HG03439 (cell line): ENCODE data around the gene CHGA.

ENCODE experiments used
- ATAC-seq: cut with Tn5 transposase; IDR thresholded peaks from one replicate; pipeline ENCODE4 v1.9.1; 2021; ENCODE audit warnings: mild to moderate bottlenecking, moderate library complexity; ENCODE audit not compliant: unreplicated experiment

CHGA gene

DNA sequence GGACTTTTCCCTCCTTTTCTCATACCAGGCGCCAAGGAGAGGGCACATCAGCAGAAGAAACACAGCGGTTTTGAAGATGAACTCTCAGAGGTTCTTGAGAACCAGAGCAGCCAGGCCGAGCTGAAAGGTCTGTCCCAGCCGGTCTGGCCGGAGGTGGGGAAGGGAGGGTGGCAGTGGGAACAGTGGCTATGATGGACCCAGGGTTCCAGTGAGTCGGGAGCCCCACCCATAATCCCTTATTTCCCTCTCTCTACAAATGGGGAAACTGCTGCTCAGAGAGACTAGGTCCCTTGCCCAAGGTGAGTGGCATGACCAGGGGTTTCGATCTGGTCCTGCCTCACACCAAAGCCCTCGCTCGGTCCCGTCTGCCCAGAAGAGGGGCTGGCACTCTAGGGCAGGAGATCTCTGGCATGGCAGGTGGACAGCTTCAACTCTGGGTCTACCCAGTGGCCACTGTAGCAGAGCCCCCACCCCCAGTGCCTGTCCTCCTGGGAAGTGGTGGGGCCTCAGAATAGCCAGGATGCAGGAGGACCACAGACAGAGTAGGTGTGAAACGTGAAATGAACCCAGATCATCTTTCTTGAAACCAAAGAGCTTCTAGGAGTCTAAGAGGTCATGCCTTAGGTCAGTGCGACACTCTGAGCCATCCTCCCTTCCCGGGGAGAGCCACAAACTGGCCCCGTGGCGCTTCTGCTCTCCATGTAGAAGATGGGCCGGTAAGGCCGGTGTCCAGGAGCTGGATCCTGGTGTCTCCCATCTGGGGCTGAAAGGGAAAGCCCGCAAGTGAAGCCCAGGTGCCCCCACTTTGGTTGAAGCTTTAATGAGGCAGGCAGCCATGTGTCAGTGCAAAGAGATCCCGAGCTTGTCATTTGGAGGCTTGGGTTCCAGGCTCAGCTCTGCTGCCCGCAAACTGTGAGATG lies 7.0 kb downstream of the CHGA start:
- ATAC-seq, result no peak

DNA sequence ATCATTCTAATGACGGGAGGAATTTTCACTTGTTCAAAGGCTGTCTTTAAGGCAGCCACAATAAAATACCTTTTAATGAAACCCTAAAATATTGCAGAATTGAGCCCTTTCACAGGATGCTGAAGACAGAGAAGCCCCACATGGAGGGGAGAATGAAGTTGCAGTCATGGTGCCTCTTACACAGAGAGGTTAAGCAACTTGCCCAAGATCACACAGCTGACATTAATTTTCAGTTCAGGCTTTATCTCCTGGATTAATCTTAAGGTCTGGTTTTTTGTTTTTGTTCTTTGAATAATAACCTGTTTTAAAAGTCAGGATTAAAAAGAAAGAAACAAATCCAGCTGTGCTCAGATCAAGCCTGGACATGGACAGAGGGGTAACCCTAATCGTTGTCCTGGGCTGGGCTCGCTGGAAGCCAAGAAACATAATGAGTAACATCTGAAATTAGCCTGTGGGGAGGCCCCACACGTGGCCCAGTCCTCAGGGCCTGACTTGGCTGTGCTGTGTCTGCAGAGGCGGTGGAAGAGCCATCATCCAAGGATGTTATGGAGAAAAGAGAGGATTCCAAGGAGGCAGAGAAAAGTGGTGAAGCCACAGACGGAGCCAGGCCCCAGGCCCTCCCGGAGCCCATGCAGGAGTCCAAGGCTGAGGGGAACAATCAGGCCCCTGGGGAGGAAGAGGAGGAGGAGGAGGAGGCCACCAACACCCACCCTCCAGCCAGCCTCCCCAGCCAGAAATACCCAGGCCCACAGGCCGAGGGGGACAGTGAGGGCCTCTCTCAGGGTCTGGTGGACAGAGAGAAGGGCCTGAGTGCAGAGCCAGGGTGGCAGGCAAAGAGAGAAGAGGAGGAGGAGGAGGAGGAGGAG lies 8.0 kb downstream of the CHGA start:
- ATAC-seq, result no peak

DNA sequence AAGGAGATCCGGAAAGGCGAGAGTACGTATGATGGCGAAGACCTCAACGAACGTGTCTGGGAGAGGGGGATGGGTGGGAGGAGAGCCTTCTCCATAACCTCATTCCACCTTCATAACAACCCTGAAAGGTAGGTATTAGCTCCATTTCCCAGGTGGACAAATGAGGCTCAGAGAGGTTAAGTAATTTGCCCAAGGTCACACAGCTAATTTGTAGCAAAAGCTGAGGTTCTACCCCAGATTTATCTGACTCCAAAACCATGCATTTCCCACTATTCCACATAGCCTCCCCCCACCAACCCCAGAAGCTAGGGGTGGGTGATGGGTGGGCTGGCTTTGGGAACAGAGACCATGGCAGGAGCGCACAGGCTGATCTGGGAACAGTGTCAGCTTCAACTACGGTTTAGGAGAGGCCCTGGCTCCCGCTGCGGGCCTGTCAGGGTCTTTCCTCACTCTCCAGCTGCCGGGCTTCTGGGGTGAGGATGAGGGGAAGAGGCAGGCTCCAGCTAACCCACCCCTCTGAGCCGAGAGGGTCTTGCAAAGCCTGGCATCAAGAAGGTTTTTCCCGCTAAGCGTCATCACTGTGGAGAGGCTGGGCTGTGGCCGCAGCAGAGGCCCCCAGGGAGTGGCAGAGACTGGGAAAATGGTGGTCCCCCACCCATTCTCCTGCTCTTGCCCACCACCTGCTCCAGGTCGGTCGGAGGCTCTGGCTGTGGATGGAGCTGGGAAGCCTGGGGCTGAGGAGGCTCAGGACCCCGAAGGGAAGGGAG lies 8.9 kb downstream of the CHGA start:
- ATAC-seq, result no peak

DNA sequence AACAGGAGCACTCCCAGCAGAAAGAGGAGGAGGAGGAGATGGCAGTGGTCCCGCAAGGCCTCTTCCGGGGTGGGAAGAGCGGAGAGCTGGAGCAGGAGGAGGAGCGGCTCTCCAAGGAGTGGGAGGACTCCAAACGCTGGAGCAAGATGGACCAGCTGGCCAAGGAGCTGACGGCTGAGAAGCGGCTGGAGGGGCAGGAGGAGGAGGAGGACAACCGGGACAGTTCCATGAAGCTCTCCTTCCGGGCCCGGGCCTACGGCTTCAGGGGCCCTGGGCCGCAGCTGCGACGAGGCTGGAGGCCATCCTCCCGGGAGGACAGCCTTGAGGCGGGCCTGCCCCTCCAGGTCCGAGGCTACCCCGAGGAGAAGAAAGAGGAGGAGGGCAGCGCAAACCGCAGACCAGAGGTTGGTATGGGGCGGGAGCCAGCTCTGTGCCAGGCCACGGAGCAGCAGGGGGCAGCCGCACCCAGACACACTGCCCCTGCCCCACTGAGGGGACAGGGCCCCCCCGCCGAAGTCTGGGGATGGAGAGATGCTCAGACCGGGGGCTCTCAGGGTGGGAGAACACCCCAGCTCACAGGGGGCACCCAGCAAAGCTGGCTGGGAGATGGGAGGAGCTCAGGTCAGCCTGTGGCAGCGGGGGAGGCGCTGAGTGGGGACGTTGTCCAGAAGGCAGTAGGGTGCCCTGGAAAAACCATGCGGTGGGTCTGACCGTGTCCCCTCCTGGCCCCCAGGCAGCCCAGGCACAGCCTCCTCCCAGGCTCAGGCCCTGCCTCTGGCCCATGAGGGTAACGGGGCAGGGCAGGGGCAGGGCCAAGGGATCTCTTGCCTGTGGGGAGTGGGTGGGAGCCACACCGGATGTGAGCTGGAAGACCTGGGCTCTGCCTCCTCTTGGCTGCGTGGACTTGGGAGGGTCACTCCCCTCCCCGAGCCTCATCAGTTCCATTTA lies 9.8 kb downstream of the CHGA start:
- ATAC-seq, result no peak

DNA sequence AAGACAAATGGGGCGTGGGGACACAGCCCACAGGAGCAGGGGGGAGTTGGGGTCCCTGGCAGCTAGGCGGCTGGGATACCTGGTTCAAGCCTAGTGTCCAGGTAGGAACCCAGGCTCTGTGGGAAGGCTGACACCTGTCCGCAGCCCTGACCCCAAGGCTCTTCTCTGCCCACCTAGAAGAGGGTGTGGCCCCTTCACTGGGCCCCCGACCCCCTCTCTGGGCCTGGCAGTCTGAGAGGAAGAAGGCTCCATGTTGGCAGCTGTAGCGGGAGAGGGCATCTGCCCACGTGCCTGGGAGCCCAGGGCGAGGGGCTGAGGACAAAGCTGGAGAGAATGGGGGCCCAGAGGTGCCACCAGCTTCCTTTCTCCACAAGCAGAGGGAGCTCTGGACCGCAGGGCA lies 10.5 kb downstream of the CHGA start:
- ATAC-seq, result no peak

DNA sequence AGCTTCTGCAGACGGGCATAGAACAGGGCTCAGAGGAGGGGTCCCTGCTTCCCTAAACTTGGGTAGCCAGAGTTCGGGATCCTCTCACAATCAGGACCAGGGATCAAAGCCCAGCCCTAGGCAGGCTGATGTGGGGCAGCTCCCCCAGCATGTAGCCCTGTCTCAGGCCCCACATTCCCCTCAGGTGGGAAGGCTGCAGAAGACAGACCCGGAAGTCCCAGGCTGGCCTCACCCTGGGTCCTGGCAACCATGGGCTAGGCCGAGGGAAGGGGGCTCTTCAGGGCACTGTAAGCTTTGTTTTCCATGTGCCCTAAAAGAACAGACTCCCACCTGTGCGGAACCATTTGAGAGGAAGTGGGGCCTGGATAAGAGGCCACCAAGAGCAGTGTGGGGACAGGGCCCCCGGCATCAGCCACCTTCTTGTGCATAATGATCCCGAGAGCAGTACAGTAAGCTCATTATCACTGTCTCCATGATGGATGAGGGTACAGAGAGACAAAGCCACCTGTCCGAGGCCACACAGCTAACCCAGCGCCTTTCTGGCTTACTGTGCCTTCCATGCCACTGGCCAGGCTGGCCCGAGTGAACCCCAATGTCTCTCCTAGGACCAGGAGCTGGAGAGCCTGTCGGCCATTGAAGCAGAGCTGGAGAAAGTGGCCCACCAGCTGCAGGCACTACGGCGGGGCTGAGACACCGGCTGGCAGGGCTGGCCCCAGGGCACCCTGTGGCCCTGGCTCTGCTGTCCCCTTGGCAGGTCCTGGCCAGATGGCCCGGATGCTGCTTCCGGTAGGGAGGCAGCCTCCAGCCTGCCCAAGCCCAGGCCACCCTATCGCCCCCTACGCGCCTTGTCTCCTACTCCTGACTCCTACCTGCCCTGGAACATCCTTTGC lies 11.5 kb downstream of the CHGA start:
- ATAC-seq, result no peak

DNA sequence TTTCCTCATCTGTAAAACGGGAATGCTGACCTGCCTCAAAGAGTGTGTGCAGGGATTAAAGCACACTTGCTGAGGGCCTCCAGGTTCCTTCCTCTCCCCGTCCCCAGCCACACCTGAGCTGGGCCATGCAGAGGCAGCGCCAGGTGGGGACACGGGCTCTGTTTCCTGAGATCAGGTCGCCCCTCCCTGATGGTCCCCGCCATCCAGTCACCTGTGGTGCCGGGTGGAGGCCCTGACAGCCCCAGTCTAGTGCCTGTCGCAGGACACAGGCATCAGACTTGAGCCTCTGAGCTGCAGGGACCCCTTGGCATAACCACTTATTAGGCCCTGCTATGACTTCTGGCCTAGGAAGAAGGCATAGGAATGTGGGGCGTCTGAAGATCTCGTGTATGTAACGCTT lies 12.5 kb downstream of the CHGA start:
- ATAC-seq, result no peak

DNA sequence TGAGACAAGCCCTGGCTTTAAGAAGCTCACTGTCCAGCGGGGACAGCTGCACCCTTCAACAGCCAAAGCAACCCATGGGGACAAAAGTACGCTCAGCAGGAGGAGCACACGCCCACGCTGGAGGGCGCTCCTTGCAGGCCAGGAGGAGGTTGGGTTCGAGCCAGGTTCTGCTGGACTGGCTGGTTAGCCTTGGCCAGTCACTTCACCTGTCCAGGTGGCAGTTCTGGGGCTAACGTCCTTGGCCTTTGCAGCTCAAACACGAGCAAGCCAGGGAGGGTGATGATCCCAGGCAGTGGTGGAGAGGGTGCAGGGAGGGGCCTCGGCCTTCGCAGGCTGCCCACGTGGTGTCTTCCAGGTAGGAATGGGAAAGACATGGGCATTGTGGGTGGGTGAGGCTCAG lies 13.1 kb downstream of the CHGA start:
- no peak for ATAC-seq

DNA sequence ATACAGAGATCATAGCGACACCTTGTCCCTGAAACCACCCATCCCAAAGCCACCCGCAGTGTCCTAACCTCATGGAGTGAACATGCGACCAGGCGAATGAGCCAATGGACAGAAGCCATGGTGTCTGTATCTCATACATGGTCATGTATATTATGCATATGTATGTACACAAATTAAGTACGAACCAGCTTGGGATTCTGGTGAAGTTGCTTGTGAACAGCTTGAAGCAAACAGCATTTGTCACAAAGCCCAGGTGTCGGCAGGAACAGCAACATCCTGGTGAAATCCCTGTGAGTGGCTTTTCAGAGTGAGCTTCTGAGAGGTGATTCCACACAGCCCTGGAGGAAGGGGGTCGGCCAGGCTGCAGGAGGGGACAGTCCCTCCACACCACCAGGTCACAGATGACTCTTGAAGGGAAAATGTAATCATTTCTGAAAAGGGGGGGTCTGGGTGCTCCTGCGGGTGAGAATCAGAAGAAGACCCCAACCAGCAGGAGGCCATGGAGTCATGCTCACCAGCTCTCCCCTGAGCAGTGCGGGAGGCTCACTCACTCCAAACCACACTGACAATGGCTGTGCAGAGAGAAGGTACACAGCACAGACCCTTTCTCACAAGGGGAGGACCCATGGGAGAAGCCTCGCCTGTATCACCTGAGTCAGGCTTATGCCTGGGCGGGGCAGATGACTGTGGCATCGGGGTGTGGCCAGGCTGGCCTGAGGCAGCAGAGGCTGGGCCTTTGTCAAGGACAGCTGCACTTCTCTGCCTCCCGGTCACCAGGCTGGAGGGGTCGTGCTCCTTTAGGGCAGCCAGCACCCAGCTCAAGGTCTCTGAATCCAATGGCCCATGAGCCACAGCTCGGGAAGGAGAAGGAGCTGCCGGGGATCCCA lies 14.3 kb downstream of the CHGA start:
- peak; percentile 47 for ATAC-seq

DNA sequence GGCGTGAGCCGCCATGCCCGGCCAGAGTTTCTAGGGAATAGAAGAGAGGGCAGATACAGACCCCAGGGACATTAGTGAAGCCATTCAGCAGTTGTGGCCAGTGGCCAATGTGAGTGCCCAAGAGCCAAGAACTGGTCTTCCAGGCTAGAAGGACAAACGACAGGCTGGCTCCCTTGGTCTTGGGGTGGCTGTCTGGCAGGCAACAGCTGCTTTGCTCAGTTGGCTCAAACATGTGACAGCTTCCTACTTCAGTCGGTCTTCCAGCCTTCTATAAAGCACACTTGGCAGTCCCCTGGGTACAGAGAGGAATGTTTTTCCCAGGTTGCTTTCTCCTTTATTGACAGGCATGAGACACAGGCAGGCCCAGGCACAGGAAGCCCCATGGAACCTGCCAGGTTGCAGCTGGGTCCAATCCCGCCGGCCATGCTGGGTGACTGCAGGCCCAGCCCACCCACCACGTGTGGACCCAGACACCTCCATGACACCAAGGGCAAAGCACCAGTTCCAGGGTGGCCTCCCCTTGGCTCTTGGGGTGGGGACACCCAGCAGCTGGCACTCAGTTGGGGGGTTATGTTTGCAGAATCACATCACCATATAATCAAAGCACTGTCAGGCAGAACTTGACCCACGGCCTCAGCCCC lies 15.4 kb downstream of the CHGA start:
- ATAC-seq, result no peak

DNA sequence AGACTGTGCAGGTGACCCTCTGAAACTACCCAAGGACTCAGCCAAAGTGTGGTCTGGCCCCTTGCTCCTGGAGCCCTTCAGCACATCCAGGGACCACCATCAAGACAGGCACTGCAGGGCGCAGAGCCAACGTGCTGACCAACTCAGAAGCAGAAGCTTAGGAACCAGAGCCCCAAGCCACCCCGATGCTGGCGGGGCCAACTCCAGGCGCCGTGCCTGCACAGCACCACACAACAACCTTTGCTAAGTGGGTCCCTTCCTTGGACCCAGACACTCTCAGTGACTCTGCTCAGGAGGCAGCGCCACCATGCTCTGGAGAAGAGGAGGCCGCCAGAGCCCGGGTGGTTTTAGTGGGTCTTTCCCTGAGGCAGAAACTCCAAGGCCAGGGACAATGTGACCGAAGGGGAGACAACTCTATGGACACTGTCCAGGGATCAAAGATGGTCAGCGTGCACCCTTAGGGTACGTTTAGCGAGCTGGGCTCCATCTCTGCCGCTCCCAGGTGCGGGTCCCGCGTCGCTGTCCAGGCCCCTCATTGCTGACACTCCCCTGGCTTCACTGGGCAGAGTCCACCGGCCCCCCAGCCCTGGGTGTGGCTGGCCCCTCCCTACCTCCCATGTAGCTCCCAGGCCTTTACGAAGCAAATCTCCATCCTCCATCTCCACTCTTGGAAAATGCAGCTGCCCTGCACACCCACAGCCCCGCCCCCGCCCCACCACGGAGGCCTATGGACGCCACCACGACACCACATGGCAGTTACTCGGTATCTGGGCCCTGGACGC lies 16.1 kb downstream of the CHGA start:
- ATAC-seq, result no peak

DNA sequence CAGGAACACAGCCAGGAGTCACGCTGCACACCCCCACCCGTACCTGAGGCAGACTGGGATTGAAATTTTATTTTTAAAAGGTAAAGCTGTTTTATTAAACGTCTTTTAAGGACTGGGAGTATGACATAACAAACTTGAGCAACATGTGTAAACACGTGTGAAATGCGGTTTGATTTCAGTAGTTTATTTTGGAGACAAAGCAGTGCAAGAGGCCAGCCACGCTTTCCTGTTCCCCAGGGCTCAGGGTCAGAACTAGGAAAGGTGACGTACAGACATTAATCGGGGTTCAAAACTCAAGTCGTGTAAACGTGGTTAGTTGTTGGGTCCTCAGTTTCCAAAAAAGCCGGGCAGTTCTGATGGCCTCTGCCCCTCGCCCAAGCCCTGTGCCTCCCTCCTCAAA lies 16.7 kb downstream of the CHGA start:
- no peak for ATAC-seq

DNA sequence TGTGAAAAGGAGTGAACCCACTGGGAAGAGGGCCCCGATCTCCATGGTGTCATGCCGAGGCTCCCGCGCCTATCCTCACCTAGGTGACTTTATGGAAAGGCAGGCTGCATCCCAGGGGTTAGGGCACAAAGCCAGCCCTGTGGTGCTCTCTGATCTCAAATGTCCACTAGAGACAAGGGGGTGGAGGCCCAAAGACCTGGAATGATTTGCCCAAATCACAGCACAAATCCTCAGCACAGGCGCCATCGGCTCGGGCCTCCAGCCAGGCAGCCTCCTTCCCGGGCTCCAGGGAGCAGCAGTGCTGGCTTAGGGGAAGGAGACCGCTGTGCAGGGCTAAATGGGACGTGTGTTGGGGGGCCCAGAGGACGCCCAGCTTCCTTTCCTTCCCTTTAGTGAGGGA lies 17.6 kb downstream of the CHGA start:
- no peak for ATAC-seq

DNA sequence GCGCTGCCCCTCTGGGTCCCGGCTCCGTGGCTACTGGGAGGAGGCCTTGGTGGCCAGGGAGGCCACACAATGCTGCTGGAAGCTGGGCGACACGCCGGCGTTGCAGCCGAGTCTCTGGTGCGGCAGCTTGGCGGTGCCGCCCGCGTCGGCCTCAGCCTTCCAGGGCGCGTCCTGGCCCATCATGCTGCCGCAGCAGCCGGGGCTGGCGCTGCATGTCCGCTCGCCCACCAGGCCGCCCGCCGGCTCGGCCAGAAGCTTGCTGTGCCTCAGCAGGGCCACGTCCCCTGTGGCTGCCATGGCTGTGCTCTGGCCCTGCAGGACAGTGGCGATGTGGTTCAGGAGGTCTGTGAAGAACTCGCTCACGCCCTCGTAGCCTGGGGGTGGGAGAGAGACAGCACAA lies 18.6 kb downstream of the CHGA start:
- ATAC-seq, result no peak

DNA sequence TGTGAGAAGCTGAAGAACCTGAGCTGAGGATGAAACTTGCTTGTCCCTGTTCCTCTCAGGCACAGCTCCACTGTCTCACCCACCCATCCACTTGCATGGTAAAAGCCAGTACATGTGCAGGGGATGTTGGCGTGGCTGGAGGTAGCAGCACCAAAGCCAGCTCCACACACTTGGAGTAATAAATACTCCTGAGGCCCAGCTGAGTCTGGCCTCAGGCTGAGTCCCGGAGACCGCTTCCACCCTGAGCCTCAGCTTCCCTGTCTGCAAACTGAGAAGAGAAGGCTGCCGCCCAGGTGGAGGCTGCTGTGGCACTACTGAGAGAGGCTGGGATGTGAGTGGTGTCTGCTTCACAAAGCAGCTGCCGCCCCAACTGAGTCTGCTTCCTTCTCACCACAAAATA lies 19.2 kb downstream of the CHGA start:
- ATAC-seq, result no peak

DNA sequence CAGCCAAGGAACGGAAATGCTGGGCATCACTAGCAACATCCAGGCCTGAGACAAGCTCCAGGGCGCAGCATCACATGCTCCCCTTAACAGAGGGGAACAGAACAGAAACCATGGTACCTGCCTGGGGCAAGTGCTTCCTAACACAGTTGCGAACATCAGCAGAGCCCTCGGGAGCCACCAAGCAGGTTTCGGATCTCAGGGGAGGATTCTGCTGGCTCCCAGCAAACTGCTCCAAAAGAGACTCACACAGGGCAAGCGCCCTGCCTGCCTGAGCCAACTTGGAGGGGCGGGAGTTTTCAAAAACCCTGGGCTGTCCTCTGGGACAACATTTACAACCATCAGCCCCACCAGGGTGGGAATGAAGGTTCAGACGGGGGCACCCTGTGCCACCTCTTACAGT lies 19.6 kb downstream of the CHGA start:
- no peak for ATAC-seq
